CD14-positive monocyte (primary cell): Measurements from ENCODE around the gene DCLK1. TPM values are rescaled to one million over a fixed set of nuclear protein-coding genes. Genes with fewer than 3 reads are reported as not detected.

ENCODE experiments used
- DNase-seq, 3 donors: peaks; one replicate each; pipeline ENCODE4 v3.0.0-alpha.2; 2011 to 2022
- H2AFZ ChIP-seq: 2 replicates; pipeline ENCODE4 v1.6.0; 2012; ENCODE audit warnings: mild to moderate bottlenecking, low read depth, low read length, inconsistent platforms; ENCODE audit not compliant: insufficient read depth, poor library complexity, severe bottlenecking
- H3K27ac ChIP-seq, 2 donors: 1 replicate in 1 of 2; 2 replicates in 1 of 2; pipeline ENCODE4 v1.5.1; 2012 to 2013; ENCODE audit warnings: low read length in 2 of 2, control low read depth in 1 of 2, inconsistent platforms in 1 of 2, low read depth in 1 of 2, mild to moderate bottlenecking in 1 of 2
- H3K27me3 ChIP-seq, 2 donors: one replicate each; pipeline versions ENCODE4 v1.6.0 to v1.6.1; 2011 to 2013; ENCODE audit warnings: low read length in 2 of 2; ENCODE audit not compliant: control insufficient read depth in 2 of 2, insufficient read depth in 2 of 2
- H3K36me3 ChIP-seq, 2 donors: replicated peaks in 1 of 2; 1 replicate in 1 of 2; 2 replicates in 1 of 2; pipeline versions ENCODE4 v1.5.1 to v1.6.1; 2012 to 2013; ENCODE audit warnings: low read length in 2 of 2, control low read depth in 1 of 2, inconsistent platforms in 1 of 2, mild to moderate bottlenecking in 1 of 2; ENCODE audit not compliant: insufficient read depth in 2 of 2, control insufficient read depth in 1 of 2
- H3K4me1 ChIP-seq, 2 donors: 1 replicate in 1 of 2; 2 replicates in 1 of 2; pipeline versions ENCODE4 v1.5.1 to v1.6.1; 2012 to 2013; ENCODE audit warnings: low read length in 2 of 2, control low read depth in 1 of 2, inconsistent platforms in 1 of 2, mild to moderate bottlenecking in 1 of 2, moderate library complexity in 1 of 2; ENCODE audit not compliant: insufficient read depth in 2 of 2, control insufficient read depth in 1 of 2
- H3K4me2 ChIP-seq: replicated peaks from 2 replicates; pipeline ENCODE3; 2012; ENCODE audit warnings: low read length, moderate library complexity, mild to moderate bottlenecking; ENCODE audit not compliant: poor library complexity, severe bottlenecking; ENCODE audit errors: extremely low read depth
- H3K4me3 ChIP-seq, 3 experiments: fragments of 200-600 bp in 1 of 3; sonication (generic) in 1 of 3; replicated peaks in 1 of 3; 1 replicate in 2 of 3; 2 replicates in 1 of 3; pipeline ENCODE4 v1.5.1; 2011 to 2013; ENCODE audit warnings: low read length in 3 of 3, mild to moderate bottlenecking in 3 of 3, control low read depth in 2 of 3, low read depth in 2 of 3, inconsistent platforms in 1 of 3, moderate library complexity in 1 of 3
- H3K79me2 ChIP-seq: 2 replicates; pipeline ENCODE4 v1.6.0; 2012; ENCODE audit warnings: mild to moderate bottlenecking, control low read depth, inconsistent platforms, low read length, moderate library complexity; ENCODE audit not compliant: insufficient read depth
- H3K9ac ChIP-seq: 2 replicates; pipeline ENCODE4 v1.6.0; 2017; ENCODE audit warnings: low read length, mild to moderate bottlenecking; ENCODE audit not compliant: insufficient read depth, poor library complexity, severe bottlenecking
- H3K9me3 ChIP-seq, 2 donors: replicated peaks in 1 of 2; 1 replicate in 1 of 2; 2 replicates in 1 of 2; pipeline versions ENCODE4 v1.5.1 to v1.6.1; 2012 to 2013; ENCODE audit warnings: low read length in 2 of 2, control low read depth in 1 of 2; ENCODE audit not compliant: control insufficient read depth in 1 of 2, insufficient read depth in 1 of 2
- H4K20me1 ChIP-seq: 2 replicates; pipeline ENCODE4 v1.6.0; 2012; ENCODE audit warnings: mild to moderate bottlenecking, low read length, control low read depth, moderate library complexity; ENCODE audit not compliant: insufficient read depth
- H3K27ac Mint-ChIP-seq, 7 donors: one replicate each; pipeline ENCODE4 v1.8.0; 2020; ENCODE audit warnings: mild to moderate bottlenecking in 7 of 7, mixed read lengths in 7 of 7, moderate library complexity in 6 of 7, inconsistent platforms in 2 of 7
- H3K27me3 Mint-ChIP-seq, 3 donors: one replicate each; pipeline ENCODE4 v1.8.0; 2021 to 2022; ENCODE audit warnings: low read depth in 3 of 3, mild to moderate bottlenecking in 3 of 3, mixed read lengths in 3 of 3, moderate library complexity in 3 of 3, inconsistent platforms in 1 of 3
- H3K36me3 Mint-ChIP-seq, 2 donors: one replicate each; pipeline ENCODE4 v1.8.0; 2020; ENCODE audit warnings: mixed read lengths in 2 of 2, inconsistent platforms in 1 of 2, mild to moderate bottlenecking in 1 of 2
- H3K4me1 Mint-ChIP-seq: one replicate; pipeline ENCODE4 v1.8.0; 2020; ENCODE audit warnings: mild to moderate bottlenecking, mixed read lengths
- H3K4me3 Mint-ChIP-seq, 2 donors: one replicate each; pipeline ENCODE4 v1.8.0; 2020; ENCODE audit warnings: mild to moderate bottlenecking in 2 of 2, mixed read lengths in 2 of 2, moderate library complexity in 1 of 2
- H3K9me3 Mint-ChIP-seq, 7 donors: one replicate each; pipeline ENCODE4 v1.8.0; 2020 to 2022; ENCODE audit warnings: mixed read lengths in 7 of 7, mild to moderate bottlenecking in 6 of 7, moderate library complexity in 6 of 7, inconsistent platforms in 2 of 7
- WGBS: methylation state at CpG from one replicate; pipeline ENCODE4 v1.1.5; 2013; ENCODE audit warnings: missing lambda C conversion rate; ENCODE audit not compliant: insufficient coverage; 5-methylcytosine and 5-hydroxymethylcytosine counted together
- intact Hi-C, 2 donors: fragments of 100-400 bp; cut with micrococcal nuclease; formaldehyde crosslinking; loops; one replicate each; pipeline versions ENCODE4 v1.15.0 to v1.15.1; 2023
- polyA plus RNA-seq, 3 donors: library from polyadenylated mRNA; depleted of rRNA in 1 of 3; unstranded in 2 of 3; stranded (reverse) in 1 of 3; fragments of 300-500 nt in 2 of 3; fragments of >200 nt in 1 of 3; fragmentation: Illumina TruSeq in 2 of 3; gene quantifications; 1 replicate in 2 of 3; 2 replicates in 1 of 3; pipeline ENCODE4 v1.2.3, GENCODE V29; 2012 to 2021
- TF ChIP-seq, protein P1 (sequence below): fragments of 200-600 bp; IDR thresholded peaks from one replicate; pipeline ENCODE4 v1.8.0; 2022; ENCODE audit warnings: antibody characterized with exemption, mild to moderate bottlenecking

Gene DCLK1
- polyA plus RNA-seq, 3 donors = not detected

DNA sequence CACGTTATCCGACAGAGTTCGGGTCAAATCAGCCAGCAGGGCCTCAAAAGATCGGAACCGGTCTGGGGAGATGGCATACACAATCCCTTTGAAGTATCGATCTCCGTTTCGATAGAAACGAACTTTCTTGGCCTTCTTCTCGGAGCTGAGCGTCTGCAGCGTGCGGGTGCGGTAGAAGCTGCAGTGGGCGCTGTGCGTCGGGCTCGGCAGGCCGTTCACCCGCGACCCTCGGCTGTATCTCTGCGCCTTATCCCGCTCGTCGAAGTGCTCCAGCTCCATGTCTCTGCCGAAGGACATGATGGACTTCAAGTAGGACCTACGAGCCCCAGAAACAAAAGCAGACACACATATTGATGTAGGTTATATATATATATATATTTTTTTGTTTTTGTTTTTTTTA, 5.3 kb downstream of the DCLK1 start:
- no peak for DNase-seq
- no peak overlapping the region for H3K27ac ChIP-seq
- TF ChIP-seq, protein P1, sequence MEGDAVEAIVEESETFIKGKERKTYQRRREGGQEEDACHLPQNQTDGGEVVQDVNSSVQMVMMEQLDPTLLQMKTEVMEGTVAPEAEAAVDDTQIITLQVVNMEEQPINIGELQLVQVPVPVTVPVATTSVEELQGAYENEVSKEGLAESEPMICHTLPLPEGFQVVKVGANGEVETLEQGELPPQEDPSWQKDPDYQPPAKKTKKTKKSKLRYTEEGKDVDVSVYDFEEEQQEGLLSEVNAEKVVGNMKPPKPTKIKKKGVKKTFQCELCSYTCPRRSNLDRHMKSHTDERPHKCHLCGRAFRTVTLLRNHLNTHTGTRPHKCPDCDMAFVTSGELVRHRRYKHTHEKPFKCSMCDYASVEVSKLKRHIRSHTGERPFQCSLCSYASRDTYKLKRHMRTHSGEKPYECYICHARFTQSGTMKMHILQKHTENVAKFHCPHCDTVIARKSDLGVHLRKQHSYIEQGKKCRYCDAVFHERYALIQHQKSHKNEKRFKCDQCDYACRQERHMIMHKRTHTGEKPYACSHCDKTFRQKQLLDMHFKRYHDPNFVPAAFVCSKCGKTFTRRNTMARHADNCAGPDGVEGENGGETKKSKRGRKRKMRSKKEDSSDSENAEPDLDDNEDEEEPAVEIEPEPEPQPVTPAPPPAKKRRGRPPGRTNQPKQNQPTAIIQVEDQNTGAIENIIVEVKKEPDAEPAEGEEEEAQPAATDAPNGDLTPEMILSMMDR = no peak
- no peak overlapping the region for H3K4me3 Mint-ChIP-seq
- no peaks in the 10 kb centered on the region for H3K4me1 ChIP-seq
- H3K79me2 ChIP-seq = no peaks in the 10 kb centered on the region
- no peak overlapping the region for H3K4me2 ChIP-seq
- H3K9me3 Mint-ChIP-seq = peaks cover 0 to 4% (median 0%) of the 10 kb centered on the region in 7 donors
- H3K9ac ChIP-seq = no peak overlapping the region
- intact Hi-C loops = no loop called here
- 86% methylated on average over 26 of the region's 28 CpGs for WGBS
- no peaks in the 10 kb centered on the region for H4K20me1 ChIP-seq
- no peak overlapping the region for H3K27ac Mint-ChIP-seq
- no peaks in the 10 kb centered on the region for H3K9me3 ChIP-seq
- no peaks in the 10 kb centered on the region for H3K36me3 ChIP-seq
- H3K4me3 ChIP-seq = no peak overlapping the region
- peaks cover 15 to 20% of the 10 kb centered on the region in 2 donors for H3K27me3 ChIP-seq
- H2AFZ ChIP-seq = no peak overlapping the region
- no peaks in the 10 kb centered on the region for H3K36me3 Mint-ChIP-seq
- H3K27me3 Mint-ChIP-seq = peaks cover 21 to 36% (median 23%) of the 10 kb centered on the region in 3 donors
- H3K4me1 Mint-ChIP-seq = no peaks in the 10 kb centered on the region

DNA sequence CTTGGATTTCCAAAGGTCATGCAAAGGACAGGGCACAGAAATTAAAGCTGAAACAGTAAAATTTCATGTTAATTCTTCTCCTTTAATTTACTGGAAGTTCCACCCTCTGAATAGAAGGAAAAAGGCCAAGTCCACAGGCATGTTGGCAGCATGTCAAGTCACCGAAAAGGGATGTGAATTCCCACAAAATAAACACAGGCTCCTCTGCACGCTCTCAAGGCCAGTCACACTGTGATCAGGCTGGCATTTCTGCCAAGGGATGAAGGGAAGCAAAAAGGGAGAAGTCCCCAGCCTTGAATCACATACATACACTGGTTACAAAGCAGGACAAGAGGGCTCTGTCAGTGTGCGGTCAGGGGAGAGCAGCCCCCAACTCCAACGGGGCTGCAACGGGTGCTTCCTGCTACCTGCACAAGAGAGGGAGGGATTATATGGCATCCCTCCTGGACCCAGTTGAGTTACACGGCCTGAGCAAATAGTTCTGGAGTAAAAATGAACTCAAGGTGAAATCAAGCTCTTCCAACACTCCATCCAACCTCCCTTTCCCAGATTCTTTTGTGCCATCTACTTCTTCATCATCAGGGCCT, 6.9 kb downstream of the DCLK1 start:
- Mint-ChIP-seq H3K36me3 (no peaks in the 10 kb centered on the region), H3K27ac (no peak overlapping the region), H3K4me3 (no peak overlapping the region), H3K27me3 (peaks cover 9 to 23% (median 10%) of the 10 kb centered on the region in 3 donors), H3K9me3 (peaks cover 0 to 4% (median 0%) of the 10 kb centered on the region in 7 donors), H3K4me1 (no peaks in the 10 kb centered on the region)
- Histone ChIP-seq H3K36me3 (no peaks in the 10 kb centered on the region), H3K27ac (no peak overlapping the region), H3K4me2 (no peak overlapping the region), H2AFZ (no peak overlapping the region), H3K4me3 (no peak overlapping the region), H3K27me3 (peaks cover 5 to 7% of the 10 kb centered on the region in 2 donors), H4K20me1 (no peaks in the 10 kb centered on the region), H3K9ac (no peak overlapping the region), H3K4me1 (no peaks in the 10 kb centered on the region), H3K9me3 (no peaks in the 10 kb centered on the region), H3K79me2 (no peaks in the 10 kb centered on the region)
- no peak for DNase-seq
- no CpG with 5 or more reads among the region's 6 CpGs for WGBS
- intact Hi-C loops = no loop called here
- TF ChIP-seq, protein P1 = no peak
